GM08714 (cell line): ENCODE data around the gene PEX19.

Source experiments
- H3K4me3 ChIP-seq: fragments of 200-500 bp; sonication (Bioruptor generic); 2 replicates; pipeline ENCODE4 v1.5.1; 2014; ENCODE audit warnings: mild to moderate bottlenecking, low read length, inconsistent platforms
- ZNF274 ChIP-seq: IDR thresholded peaks from 2 replicates; pipeline ENCODE4 v1.6.1; 2012; ENCODE audit warnings: mild to moderate bottlenecking, low read depth, low read length

PEX19 gene

DNA sequence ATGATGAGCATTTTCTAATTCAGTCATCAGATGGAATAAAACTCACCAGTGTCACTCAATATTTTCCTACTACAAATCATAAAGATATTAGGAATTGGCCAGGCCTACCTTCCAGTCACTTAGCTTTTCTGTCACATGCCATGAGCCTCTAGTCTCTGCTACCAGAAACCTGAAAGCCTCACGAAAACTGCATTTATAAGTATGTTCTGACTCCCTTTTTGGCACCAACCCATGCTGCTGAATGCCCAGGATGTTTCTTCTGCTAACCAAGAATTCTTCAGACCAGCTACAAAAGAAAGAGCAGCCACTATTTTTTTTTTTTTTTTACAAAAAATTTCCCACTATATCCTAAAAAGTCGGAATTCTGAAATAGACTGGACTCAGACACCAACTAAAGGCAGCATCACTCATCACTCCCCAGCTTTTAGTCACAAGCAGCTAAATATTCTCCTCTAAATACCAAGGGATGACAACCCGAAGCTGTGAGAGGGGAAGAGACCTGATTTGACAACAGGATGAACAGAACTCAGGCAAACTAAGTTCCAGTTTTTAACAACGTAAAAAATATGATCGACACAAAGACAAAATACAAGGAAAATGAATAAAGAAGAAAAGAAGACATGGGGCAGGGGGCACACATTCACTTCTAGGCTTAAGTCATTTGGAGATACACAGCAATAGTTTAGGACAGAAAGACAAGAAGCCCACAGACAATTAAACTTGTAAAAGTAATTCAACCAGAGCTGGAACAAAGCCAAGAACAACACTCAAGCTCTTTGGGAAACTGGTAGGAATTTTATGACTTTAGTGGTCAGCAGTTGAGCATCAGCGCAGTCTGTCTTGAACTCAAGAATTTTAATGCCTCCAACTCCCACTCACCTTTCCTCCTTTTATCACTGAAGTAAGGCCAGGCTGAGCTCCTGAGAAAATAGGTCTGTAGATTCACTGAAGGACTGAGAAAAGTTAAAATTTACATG, 24.2 kb downstream of the PEX19 start:
- TF ChIP-seq ZNF274: no peak
- H3K4me3 ChIP-seq: peak overlapping the region; percentile 95

DNA sequence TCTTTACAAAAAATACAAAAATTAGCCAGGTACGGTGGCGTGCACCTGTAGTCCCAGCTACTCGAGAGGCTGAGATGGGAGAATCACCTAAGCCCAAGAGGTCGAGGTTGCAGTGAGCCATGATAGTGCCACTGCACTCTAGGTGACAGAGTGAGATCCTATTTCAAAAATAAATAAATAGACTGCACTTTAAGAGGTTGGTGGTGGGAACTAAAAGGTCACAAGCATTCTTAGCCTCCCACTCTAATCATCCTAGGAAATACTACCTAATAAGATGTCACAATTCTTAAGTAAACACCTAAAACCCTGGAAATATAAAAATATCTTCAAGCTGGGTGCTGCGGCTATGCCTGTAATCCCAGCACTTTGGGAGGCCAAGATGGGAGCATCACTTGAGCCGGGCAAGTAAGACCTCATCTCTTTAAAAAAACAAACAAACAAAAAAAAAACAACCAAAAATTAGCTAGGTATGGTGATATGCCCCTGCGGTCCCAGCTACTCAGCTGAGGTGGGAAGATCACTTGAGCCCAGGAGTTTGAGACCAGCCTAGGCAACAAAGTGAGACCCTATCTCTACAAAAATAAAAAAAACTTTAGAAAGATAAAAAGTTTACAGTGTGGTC, 26.6 kb downstream of the PEX19 start:
- TF ChIP-seq ZNF274: no peak

DNA sequence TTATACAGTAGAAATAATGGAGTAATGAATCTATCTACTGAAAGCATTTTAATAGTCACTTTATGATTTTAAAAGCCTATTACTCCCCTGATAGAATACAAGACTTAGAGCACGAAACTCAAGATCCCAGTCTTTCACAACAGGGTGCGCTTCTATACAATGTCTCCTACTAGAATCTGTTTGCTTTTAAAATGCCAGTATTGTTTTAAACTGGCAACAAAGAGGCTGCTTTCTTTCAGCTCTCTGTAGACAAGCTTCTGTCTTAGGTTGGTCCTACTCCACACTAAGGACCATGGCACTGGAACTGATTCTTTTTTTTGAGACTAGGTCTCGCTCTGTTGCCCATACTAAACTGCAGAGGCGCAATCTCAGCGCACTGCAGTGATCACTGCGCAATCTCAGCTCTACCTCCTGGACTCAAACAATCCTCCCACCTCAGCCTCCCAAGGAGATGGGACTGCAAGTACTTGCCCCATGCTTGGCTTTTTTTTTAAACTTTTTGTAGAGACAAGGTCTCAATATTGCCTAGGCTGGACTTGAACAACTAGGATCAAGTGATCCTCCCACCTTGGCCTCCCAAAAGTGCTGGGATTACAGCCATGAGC, 27.4 kb downstream of the PEX19 start:
- no peak for TF ChIP-seq ZNF274
- H3K4me3 ChIP-seq: no peak overlapping the region

More for the DNA sequence above, 26.6 kb downstream of the PEX19 start:
- no peak overlapping the region for H3K4me3 ChIP-seq

DNA sequence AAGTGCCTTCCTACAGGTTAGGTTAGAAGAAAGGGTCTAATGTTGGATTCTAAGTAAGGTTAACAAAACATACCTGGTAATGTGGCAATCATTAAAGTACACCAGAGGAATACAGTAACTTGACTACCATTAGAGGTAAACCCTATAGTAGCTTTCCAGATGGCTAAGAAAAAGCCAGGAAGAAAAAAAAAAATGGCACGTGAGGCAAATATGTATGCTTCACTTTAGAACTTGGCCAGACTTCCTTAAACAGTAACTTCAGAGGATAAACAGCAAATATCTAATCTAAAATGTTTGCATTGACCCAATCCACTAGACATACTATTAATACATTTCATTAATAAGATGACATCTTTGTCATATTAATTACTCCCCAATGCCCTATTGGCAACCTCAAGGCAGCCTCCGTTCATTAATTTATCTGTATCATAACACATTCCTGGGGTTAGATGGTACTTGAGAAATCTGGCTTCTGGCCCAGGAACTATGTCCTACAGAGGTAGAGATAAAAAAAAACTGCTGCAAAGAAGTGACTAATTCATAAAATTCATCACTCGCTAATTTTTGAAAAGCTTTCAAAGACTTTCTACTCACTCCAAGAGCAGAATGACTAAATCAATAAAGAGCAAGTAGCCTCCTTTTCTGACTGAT, 28.4 kb downstream of the PEX19 start:
- no peak for TF ChIP-seq ZNF274
- no peak overlapping the region for H3K4me3 ChIP-seq

DNA sequence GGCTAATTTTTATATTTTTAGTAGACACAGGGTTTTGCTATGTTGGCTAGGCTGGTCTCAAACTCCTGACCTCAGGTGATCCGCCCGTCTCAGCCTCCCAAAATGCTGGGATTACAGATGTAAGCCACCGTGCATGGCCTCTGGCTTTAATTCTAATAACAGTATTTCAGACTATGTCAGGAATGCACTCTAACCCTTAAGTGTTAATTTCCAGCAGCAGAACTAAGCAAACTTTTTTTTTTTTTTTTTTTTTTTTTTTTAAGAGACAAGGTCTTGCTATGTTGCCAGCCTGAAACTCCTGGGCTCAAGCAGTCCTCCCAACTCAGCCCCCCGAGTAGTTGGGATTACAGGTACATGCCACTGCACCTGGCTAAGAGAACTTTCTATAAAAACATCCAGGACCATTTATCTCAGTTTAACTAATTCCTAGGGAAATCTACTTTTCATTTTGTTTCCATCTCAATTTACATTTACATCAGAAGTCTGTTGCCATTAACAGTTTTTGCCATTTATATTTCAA, 29.1 kb downstream of the PEX19 start:
- TF ChIP-seq ZNF274: no peak
- no peak overlapping the region for H3K4me3 ChIP-seq

DNA sequence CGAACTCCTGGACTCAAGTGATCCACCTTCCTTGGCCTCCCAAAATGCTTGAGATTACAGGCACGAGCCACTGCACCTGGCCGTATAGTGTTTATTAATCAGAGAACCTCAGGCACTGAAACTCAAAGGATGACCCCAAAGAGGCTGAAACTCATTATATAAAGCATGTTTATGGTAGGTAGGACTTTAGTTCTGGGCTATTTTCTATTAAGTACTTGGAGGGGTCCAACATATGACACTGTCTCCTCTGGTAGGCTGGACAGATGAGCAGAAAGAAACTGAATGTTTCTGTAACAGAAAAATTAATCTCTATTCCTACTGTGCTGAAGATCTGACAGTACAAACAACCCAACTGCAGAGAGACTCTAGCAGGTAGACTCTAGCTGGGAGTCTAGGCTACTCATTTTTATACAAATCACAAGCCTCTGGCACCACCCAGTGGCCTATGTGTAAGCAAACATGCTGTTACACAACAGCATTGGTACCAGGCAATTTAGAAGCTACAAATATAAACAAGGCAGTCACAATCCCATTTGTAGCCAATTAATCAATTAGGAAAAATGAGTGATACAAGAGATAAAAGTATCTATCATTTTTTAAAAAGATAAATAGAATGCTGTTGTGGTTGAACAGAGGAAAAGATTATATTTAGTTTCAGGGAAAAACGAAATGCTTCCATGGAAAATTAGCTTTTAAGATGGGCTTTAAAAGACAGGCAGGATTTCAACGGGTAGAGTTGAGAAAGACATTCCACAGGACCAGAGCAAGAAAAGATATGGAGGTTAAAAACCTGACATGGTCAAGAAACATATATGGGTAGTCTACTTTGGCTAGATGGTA, 33.0 kb downstream of the PEX19 start:
- no peak overlapping the region for H3K4me3 ChIP-seq
- TF ChIP-seq ZNF274: no peak

DNA sequence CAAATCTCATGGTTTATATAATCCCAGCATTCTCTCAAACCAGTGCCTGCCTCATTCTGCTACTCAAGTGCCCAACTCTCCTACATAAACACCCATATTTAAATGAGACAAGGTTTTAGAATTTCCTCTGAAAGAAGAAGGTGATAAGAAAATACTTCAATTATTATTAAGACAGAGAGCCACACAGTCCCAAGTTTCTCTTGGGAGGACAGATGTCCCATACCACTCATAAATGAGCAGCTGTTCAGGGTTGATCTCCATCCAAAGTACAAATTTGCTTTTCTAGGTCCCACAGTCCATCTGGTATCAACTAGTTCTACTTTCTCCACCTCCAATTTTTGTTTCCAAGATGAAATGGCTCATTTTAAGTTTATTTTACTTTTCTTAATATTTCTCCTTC, 33.9 kb downstream of the PEX19 start:
- TF ChIP-seq ZNF274: no peak
- no peak overlapping the region for H3K4me3 ChIP-seq

DNA sequence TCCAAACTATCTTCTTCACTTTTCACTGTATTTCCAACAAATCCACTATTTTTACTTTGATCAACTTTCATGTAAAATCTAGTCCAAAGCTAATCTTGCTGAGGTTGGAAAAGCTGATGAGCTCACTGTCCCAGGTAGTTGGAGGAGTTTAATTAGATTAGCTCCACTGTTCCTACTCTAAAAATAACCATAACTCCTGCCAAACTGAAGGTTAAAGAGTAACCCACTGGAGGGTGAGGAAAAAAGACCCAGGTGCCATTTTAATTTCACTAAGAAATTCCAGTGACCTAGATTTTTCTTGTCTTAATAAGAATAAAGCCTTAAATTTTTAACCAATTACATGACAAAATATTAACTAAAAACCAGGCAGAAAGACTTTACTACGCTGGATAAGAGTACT, 37.9 kb downstream of the PEX19 start:
- TF ChIP-seq ZNF274: no peak
- H3K4me3 ChIP-seq: no peak overlapping the region

DNA sequence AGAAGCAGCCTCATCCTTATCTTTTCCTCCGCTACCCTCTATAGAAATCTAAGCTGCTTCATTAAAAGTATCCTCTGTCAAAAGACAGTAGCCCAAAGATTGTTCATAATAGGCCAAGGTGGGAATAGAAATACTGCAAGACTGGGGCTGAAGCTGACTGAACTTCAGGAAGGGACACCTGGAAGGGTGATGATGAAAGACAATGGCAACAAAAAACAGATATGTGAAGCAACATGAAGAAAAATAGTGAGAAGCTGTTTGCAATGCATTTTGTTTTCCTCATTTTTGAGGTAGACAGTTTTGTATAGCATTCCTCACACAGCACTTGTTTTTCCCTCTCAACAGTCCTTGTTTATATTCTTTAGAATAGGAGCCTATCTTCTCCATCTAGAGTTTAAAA, 39.5 kb downstream of the PEX19 start:
- no peak overlapping the region for H3K4me3 ChIP-seq
- TF ChIP-seq ZNF274: no peak

DNA sequence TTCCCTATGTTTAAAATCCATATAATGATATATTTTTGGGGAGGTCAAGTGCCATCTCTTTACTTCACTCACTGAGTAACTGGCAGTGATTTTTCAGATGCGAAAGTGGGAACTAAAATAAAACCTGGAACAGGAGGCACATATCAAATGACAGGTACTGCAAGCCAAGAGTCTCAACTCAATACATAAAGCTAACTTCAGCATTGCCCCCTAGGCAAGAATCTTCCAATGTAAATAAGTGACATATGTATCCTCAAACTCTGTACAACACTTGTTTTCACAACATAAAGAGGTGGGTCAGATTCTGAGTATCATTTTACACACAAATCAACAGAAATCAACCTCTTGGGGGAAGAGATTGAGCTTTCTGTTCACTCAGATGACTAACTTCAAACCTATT, 40.7 kb downstream of the PEX19 start:
- no peak for TF ChIP-seq ZNF274

DNA sequence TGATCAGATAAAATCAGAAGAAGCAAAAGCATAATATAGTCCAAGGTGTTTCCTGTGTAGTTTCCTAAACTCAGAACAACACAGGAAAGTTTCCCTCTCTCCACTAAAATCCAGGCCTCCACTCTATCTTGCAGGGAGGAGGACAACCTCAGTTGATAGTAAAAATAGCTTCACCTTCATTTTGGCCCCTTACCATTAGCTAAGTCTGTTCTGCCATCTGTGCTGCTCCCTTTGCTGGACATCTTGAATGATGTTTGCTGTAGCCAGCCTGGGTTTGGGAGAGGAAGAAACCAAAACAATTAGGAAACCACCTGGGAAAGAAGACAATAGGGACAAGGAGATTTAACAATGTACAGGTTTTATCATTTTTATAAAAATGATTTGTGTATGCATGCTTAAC, 41.2 kb downstream of the PEX19 start:
- TF ChIP-seq ZNF274: no peak
- no peak overlapping the region for H3K4me3 ChIP-seq

More for the DNA sequence above, 40.7 kb downstream of the PEX19 start:
- H3K4me3 ChIP-seq: no peak overlapping the region

DNA sequence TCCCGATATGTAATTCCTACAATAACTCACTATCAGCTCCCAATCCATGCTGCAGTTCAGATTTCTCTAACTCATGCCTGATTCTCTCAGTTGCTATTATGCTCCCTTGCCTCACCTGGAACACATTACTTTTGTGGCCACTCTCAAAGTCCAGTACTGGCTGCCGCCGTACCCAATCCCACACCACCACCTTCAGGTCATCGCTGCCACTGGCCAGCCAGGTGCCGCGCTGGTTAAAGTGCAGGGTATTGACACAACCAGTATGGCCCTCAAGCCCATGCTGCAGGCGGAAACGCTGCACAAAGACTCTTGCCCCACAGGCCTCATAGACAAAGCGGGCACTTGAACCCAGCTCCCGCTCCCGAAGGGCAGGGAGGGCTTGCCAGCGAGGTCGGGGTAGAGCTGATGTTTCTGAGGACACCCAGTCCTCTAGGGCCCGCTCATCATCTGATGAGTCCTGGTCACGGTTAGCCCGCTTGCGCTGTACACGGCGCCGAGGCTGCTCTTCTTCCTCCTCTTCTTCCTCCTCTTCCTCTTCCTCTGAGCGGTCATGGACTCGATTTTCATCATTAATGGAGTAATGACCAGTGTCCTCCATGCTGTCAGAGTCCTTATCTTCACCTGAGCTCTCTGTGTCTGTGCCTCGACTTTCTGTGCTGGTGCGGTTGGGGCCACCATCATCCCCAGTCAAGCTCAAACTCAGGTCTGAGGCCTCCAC, 45.2 kb downstream of the PEX19 start:
- TF ChIP-seq ZNF274: no peak
- H3K4me3 ChIP-seq: no peak overlapping the region

DNA sequence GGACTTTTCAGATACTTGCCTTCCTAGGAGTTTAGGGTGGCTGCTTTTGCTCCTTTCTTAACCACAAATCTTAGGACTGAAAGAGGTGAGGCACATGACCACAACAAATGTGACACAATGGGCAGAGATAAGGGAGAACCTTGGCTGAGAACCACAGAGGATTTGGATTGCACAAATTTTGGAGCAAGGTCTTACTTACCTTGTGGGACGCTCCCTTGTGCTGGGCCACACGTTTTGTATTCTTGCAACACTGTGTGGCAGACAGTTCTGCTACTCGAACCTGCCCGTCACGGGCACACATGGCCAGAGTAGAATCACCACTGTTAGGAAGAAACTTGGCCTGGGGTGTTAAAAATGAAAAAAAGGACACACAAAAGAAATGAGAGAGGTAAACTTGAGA, 46.5 kb downstream of the PEX19 start:
- no peak for TF ChIP-seq ZNF274
- no peak overlapping the region for H3K4me3 ChIP-seq
